Measurements from ENCODE around the gene RBFOX2.

The RBFOX2 gene

GRCh38 chr22:35889071-35889470 is 139.6 kb downstream of the RBFOX2 start:
- no peak for DNase-seq
- Histone ChIP-seq H3K4me3 (ENCODE audit: low read depth, low read length) (no peak overlapping the region), H3K27me3 (no peaks in the 10 kb centered on the region), H3K9me3 (no peaks in the 10 kb centered on the region), H3K4me1 (peaks cover 48% of the 10 kb centered on the region), H3K36me3 (no peaks in the 10 kb centered on the region; the same call in 1 of the 2 replicates)
- no peak for TF ChIP-seq CTCF (IDR thresholded peaks at IDR 0.05; ENCODE audit: low read depth, low read length)

DNA sequence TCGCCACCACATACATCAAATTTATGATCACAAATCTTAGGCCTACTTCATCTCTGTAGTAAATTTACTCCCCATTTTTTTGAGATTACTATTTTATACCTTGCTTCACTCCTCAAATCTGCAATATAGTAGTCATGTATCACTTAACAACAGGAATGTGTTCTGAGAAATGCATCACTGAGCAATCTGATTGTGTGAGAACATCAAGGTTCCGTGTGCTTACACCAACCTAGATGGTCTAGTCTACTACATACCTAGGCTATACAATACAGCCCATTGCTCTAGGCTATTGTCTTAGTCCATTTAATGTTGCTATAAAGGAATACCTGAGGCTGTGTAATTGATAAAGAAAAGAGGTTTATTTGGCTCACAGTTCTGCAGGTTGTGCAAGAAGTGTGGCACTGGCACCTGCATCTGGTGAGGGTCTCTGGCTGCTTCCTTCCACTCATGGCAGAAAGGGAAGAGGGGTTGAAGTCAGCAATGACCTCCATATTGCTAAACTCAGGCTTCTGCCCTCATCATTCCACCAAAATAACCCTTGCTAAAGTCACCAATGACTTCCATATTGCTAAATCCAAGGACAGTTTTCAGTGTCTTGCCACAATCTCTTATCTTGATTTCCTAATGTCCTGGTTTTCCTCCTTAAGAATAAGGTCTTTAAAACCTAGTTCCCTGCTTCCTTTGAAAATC is 140.3 kb downstream of the RBFOX2 start:
- no peak for DNase-seq
- Histone ChIP-seq H3K4me3 (ENCODE audit: low read depth, low read length) (no peak overlapping the region), H3K9me3 (no peaks in the 10 kb centered on the region), H3K36me3 (no peaks in the 10 kb centered on the region; the same call in 1 of the 2 replicates), H3K4me1 (peaks cover 43% of the 10 kb centered on the region), H3K27me3 (no peaks in the 10 kb centered on the region)
- TF ChIP-seq CTCF (IDR thresholded peaks at IDR 0.05; ENCODE audit: low read depth, low read length): no peak

GRCh38 chr22:35887296-35887875 is 141.2 kb downstream of the RBFOX2 start:
- no peaks in the 10 kb centered on the region for H3K9me3 ChIP-seq
- TF ChIP-seq CTCF (IDR thresholded peaks at IDR 0.05; ENCODE audit: low read depth, low read length): no peak
- no peaks in the 10 kb centered on the region; the same call in 1 of the 2 replicates for H3K36me3 ChIP-seq
- peaks cover 43% of the 10 kb centered on the region for H3K4me1 ChIP-seq
- H3K27me3 ChIP-seq: no peaks in the 10 kb centered on the region
- H3K4me3 ChIP-seq (ENCODE audit: low read depth, low read length): no peak overlapping the region
- no peak for DNase-seq

- Histone ChIP-seq H3K4me3 (ENCODE audit: low read depth, low read length) (no peak overlapping the region), H3K9me3 (no peaks in the 10 kb centered on the region), H3K4me1 (peaks cover 43% of the 10 kb centered on the region), H3K27me3 (no peaks in the 10 kb centered on the region), H3K36me3 (no peaks in the 10 kb centered on the region; the same call in 1 of the 2 replicates)
- no peak for TF ChIP-seq CTCF (IDR thresholded peaks at IDR 0.05; ENCODE audit: low read depth, low read length)
- DNase-seq: no peak
These were observed 142.3 kb downstream of the RBFOX2 start for GRCh38 chr22:35886309-35886708.

DNA sequence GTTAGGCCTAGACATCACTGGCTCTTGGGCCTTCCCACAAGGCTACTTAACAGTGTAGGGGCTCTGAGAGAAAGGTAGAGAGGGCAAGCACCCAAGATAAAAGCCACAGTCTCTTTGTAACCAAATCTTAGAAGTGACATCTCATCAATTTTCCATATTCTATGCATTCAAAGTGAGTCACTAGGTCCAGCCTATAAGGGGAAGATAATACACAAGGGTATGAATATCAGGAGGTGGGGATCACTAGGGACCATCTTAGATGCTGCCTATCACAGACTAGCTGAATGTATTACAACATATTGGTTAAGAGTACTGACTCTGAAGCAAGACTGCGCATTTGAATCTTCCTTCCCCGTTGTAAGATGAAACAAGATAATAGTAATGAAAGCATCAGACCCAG is 144.1 kb downstream of the RBFOX2 start:
- peaks cover 31% of the 10 kb centered on the region for H3K4me1 ChIP-seq
- no peaks in the 10 kb centered on the region for H3K27me3 ChIP-seq
- no peak for TF ChIP-seq CTCF (IDR thresholded peaks at IDR 0.05; ENCODE audit: low read depth, low read length)
- no peak for DNase-seq
- H3K36me3 ChIP-seq: no peaks in the 10 kb centered on the region; the same call in 1 of the 2 replicates
- no peaks in the 10 kb centered on the region for H3K9me3 ChIP-seq
- no peak overlapping the region for H3K4me3 ChIP-seq (ENCODE audit: low read depth, low read length)

GRCh38 chr22:35883031-35883620 is 145.5 kb downstream of the RBFOX2 start:
- H3K9me3 ChIP-seq: no peaks in the 10 kb centered on the region
- no peak for DNase-seq
- no peaks in the 10 kb centered on the region for H3K36me3 ChIP-seq
- H3K4me1 ChIP-seq: peaks cover 26% of the 10 kb centered on the region
- H3K27me3 ChIP-seq: no peaks in the 10 kb centered on the region
- no peak overlapping the region for H3K4me3 ChIP-seq (ENCODE audit: low read depth, low read length)
- no peak for TF ChIP-seq CTCF (IDR thresholded peaks at IDR 0.05; ENCODE audit: low read depth, low read length)

Data from BE2C (cell line).